ENCODE data around the gene CD4. TPM values are rescaled to one million over a fixed set of nuclear protein-coding genes. Genes with fewer than 3 reads are reported as not detected.

CD4 gene
- total RNA-seq, 1 experiment from 2014 or later, result 0.42 TPM

- Histone ChIP-seq H3K9me2 (ENCODE audit: insufficient read depth) (no peaks in the 10 kb centered on the region), H2AFZ (ENCODE audit: low read depth, low read length, poor library complexity, severe bottlenecking) (no peak overlapping the region), H3K36me3 (ENCODE audit: control insufficient read depth in 1 of 2, insufficient read depth in 2 of 2, low read length in 2 of 2) (no peaks in the 10 kb centered on the region), H3K4me3 (replicated peaks in 1 of 2; ENCODE audit: low read depth in 1 of 2, low read length in 2 of 2) (peak overlapping the region; percentile 43 to 50; a peak in 2 of 4 replicates), H3K4me1 (ENCODE audit: control insufficient read depth in 1 of 2, insufficient read depth in 2 of 2, low read length in 2 of 2) (peaks cover 20 to 43% of the 10 kb centered on the region in 2 experiments), H3K9me3 (ENCODE audit: control insufficient read depth in 1 of 2, insufficient read depth in 1 of 2, low read depth in 1 of 2, low read length in 2 of 2) (no peaks in the 10 kb centered on the region), H4K20me1 (ENCODE audit: insufficient read depth) (no peaks in the 10 kb centered on the region), H3K27ac (ENCODE audit: low read depth, low read length) (no peak overlapping the region; the same call in 1 of the 2 replicates), H3K9ac (ENCODE audit: low read length) (no peak overlapping the region), H3K4me2 (ENCODE audit: low read length) (peak overlapping the region; percentile 83), H3K79me2 (ENCODE audit: insufficient read depth, low read length) (peaks cover 7% of the 10 kb centered on the region; the same call in 1 of the 2 replicates), H3K27me3 (ENCODE audit: insufficient read depth, low read length) (peaks cover 6% of the 10 kb centered on the region; the same call in 1 of the 2 replicates)
- ATAC-seq (no peak), DNase-seq (ENCODE audit: low read depth, low spot score) (no peak)
- ChIA-PET CTCF (interaction anchor here (0.9 to 2.3 kb wide), 4 partner anchors 12 to 69 kb away, joined by 3 to 10 read pairs (median 6); partner anchors contain the start of genes MLF2 and USP5), POLR2A (no interaction called here), RAD21 (ENCODE audit: low non-redundant PET in 1 of 2, low total read pairs in 2 of 2, uncharacterized antibody in 2 of 2, unreplicated experiment in 2 of 2) (no interaction called here)
- intact Hi-C loops (cut with micrococcal nuclease), result no loop called here
- TF ChIP-seq FOSL1 (IDR thresholded peaks at IDR 0.05; ENCODE audit: low read depth), result no peak
- no peak for TF ChIP-seq SIN3A (IDR thresholded peaks at IDR 0.05; ENCODE audit: low read depth)
- TF ChIP-seq MAX (IDR thresholded peaks at IDR 0.05), result no peak
- TF ChIP-seq ATF3 (IDR thresholded peaks at IDR 0.05), result no peak
- no peak for TF ChIP-seq EZH2 (IDR thresholded peaks at IDR 0.05)
- TF ChIP-seq ZBTB33 (IDR thresholded peaks at IDR 0.05; ENCODE audit: extremely low read depth, insufficient replicate concordance, low read length), result no peak
- no peak for TF ChIP-seq EZH2phosphoT487 (IDR thresholded peaks at IDR 0.05; ENCODE audit: borderline replicate concordance)
- TF ChIP-seq POLR2AphosphoS5 (IDR thresholded peaks at IDR 0.05; ENCODE audit: low read depth, low read length), result no peak
- TF ChIP-seq EGR1 (IDR thresholded peaks at IDR 0.05; ENCODE audit: low read depth), result no peak
- no peak for TF ChIP-seq ELF1 (IDR thresholded peaks at IDR 0.05; ENCODE audit: borderline replicate concordance, low read depth)
- TF ChIP-seq TCF7L2 (IDR thresholded peaks at IDR 0.05; ENCODE audit: borderline replicate concordance, extremely low read depth, insufficient read depth, insufficient read length), result no peak
- TF ChIP-seq CBX3 (IDR thresholded peaks at IDR 0.05; ENCODE audit: low read depth), result no peak
- no peak for TF ChIP-seq SRF (IDR thresholded peaks at IDR 0.05; ENCODE audit: low read depth)
- TF ChIP-seq CEBPB (IDR thresholded peaks at IDR 0.05; ENCODE audit: low read depth), result no peak
- TF ChIP-seq ZFX (IDR thresholded peaks at IDR 0.05), result no peak
- no peak for TF ChIP-seq REST (IDR thresholded peaks at IDR 0.05; ENCODE audit: low read depth)
- no peak for TF ChIP-seq ZNF274 (IDR thresholded peaks at IDR 0.05; ENCODE audit: low read depth, low read length)
- TF ChIP-seq CTCF (IDR thresholded peaks at IDR 0.05 in 2 of 3, conservative IDR thresholded peaks at IDR 0.05 in 1 of 3; ENCODE audit: borderline replicate concordance in 1 of 3, insufficient read depth in 1 of 3, low read depth in 2 of 3, low read length in 2 of 3), result no peak
- TF ChIP-seq JUND (IDR thresholded peaks at IDR 0.05), result no peak
- BruUV-seq (replicated peaks), result no TSS peak
These were observed 33.3 kb downstream of the CD4 start for GRCh38 chr12:6822426-6823135.
